Upper lobe of right lung (tissue), 1 donor: Measurements from ENCODE around the gene PROZ. TPM values are rescaled to one million over a fixed set of nuclear protein-coding genes. Genes with fewer than 3 reads are reported as not detected.

ENCODE experiments used
- ATAC-seq: fragments of 200-7000 bp; cut with Tn5 transposase; one replicate; pipeline ENCODE4 v1.9.1; 2020; ENCODE audit warnings: mild to moderate bottlenecking, moderate library complexity
- DNase-seq: peaks from one replicate; pipeline ENCODE4 v3.0.0-alpha.2; 2020
- H3K27ac ChIP-seq: fragments of 200-600 bp; one replicate; pipeline ENCODE4 v1.8.0; 2022
- H3K27me3 ChIP-seq: fragments of 200-600 bp; one replicate; pipeline ENCODE4 v1.8.0; 2022; ENCODE audit warnings: mild to moderate bottlenecking
- H3K36me3 ChIP-seq: fragments of 200-600 bp; one replicate; pipeline ENCODE4 v1.8.0; 2022
- H3K4me1 ChIP-seq: fragments of 200-600 bp; one replicate; pipeline ENCODE4 v1.8.0; 2022
- H3K4me3 ChIP-seq: fragments of 200-600 bp; one replicate; pipeline ENCODE4 v1.8.0; 2022; ENCODE audit warnings: mild to moderate bottlenecking
- H3K9me3 ChIP-seq: fragments of 200-600 bp; one replicate; pipeline ENCODE4 v1.8.0; 2022
- CTCF ChIP-seq: fragments of 200-600 bp; IDR thresholded peaks from one replicate; pipeline ENCODE4 v1.8.0; 2022; ENCODE audit warnings: antibody characterized with exemption
- intact Hi-C: fragments of 100-400 bp; cut with DNase I; formaldehyde crosslinking; loops from one replicate; pipeline ENCODE4 v1.11.0; 2022
- total RNA-seq: library from RNA; stranded (reverse); fragmentation: NEBNext Ultra II Directional; extraction: Animal tissue kit (Norgen Biotek cat#: 25700); gene quantifications from one replicate; pipeline ENCODE4 v1.2.1, GENCODE V29; 2021
- donor health status: DM: no; HTN: yes; CAD: no; lungs with severe emphysema.

The PROZ gene
- total RNA-seq, 1 donor from 2014 or later, result not detected

- DNase-seq (no peak), ATAC-seq (no peak)
- H3K27me3 ChIP-seq, result no peaks in the 10 kb centered on the region
- TF ChIP-seq CTCF, result no peak
- no peaks in the 10 kb centered on the region for H3K9me3 ChIP-seq
- H3K4me3 ChIP-seq, result no peak overlapping the region
- intact Hi-C loops, result no loop called here
- H3K27ac ChIP-seq, result no peak overlapping the region
- H3K36me3 ChIP-seq, result peaks cover 4% of the 10 kb centered on the region
- H3K4me1 ChIP-seq, result no peaks in the 10 kb centered on the region
These were observed 11.1 kb downstream of the PROZ start for GRCh38 chr13:113169277-113170272.

- H3K9me3 ChIP-seq, result no peaks in the 10 kb centered on the region
- no peak for DNase-seq
- no peaks in the 10 kb centered on the region for H3K27me3 ChIP-seq
- no peak overlapping the region for H3K27ac ChIP-seq
- no peak overlapping the region for H3K4me3 ChIP-seq
- H3K36me3 ChIP-seq, result peaks cover 5% of the 10 kb centered on the region
- no peaks in the 10 kb centered on the region for H3K4me1 ChIP-seq
- TF ChIP-seq CTCF, result no peak
- ATAC-seq, result no peak
- intact Hi-C loops, result no loop called here
These were observed 12.1 kb downstream of the PROZ start for GRCh38 chr13:113170511-113170910.

- no peak for ATAC-seq
- H3K36me3 ChIP-seq, result peaks cover 15% of the 10 kb centered on the region
- intact Hi-C loops, result no loop called here
- no peaks in the 10 kb centered on the region for H3K27me3 ChIP-seq
- no peak for TF ChIP-seq CTCF
- H3K4me3 ChIP-seq, result no peak overlapping the region
- no peaks in the 10 kb centered on the region for H3K9me3 ChIP-seq
- H3K27ac ChIP-seq, result no peak overlapping the region
- no peak for DNase-seq
- H3K4me1 ChIP-seq, result no peaks in the 10 kb centered on the region
These were observed 13.0 kb downstream of the PROZ start for GRCh38 chr13:113171250-113172125.

GRCh38 chr13:113172419-113172926 is 14.0 kb downstream of the PROZ start:
- peaks cover 25% of the 10 kb centered on the region for H3K36me3 ChIP-seq
- H3K4me1 ChIP-seq, result no peaks in the 10 kb centered on the region
- no peak overlapping the region for H3K4me3 ChIP-seq
- ATAC-seq, result no peak
- no peak for DNase-seq
- H3K9me3 ChIP-seq, result no peaks in the 10 kb centered on the region
- TF ChIP-seq CTCF, result no peak
- H3K27me3 ChIP-seq, result no peaks in the 10 kb centered on the region
- intact Hi-C loops, result no loop called here
- H3K27ac ChIP-seq, result no peak overlapping the region

- TF ChIP-seq CTCF, result no peak
- peak; percentile 75 for ATAC-seq
- H3K27ac ChIP-seq, result no peak overlapping the region
- no peak overlapping the region for H3K4me3 ChIP-seq
- intact Hi-C loops, result no loop called here
- no peaks in the 10 kb centered on the region for H3K9me3 ChIP-seq
- no peaks in the 10 kb centered on the region for H3K4me1 ChIP-seq
- H3K27me3 ChIP-seq, result no peaks in the 10 kb centered on the region
- peaks cover 63% of the 10 kb centered on the region for H3K36me3 ChIP-seq
- no peak for DNase-seq
These were observed 17.8 kb downstream of the PROZ start for GRCh38 chr13:113176280-113176679.
